HEK293 (cell line): ENCODE data around the gene RNPS1.
A peak's percentile ranks its signal among the peaks of the same experiment; 100 is the strongest.

Source experiments
- CTCF ChIA-PET: fragments of 350-600 bp; formaldehyde crosslinking; extraction: SDS; loops from one replicate; lab custom pipeline; 2021; ENCODE audit warnings: antibody characterized with exemption; lab: Yijun Ruan, JAX
- POLR2A ChIA-PET: fragments of 300-600 bp; formaldehyde crosslinking; extraction: SDS; loops from one replicate; lab custom pipeline; 2020; ENCODE audit warnings: antibody characterized with exemption, inconsistent platforms; lab: Yijun Ruan, JAX
- H3K27ac ChIP-seq: fragments of 200-500 bp; sonication (Bioruptor generic); 2 replicates; pipeline ENCODE4 v1.5.1; 2014; ENCODE audit warnings: low read depth, low read length, control low read depth, inconsistent platforms; ENCODE audit errors: extremely low read depth
- H3K36me3 ChIP-seq, 2 experiments: fragments of 200-500 bp in 1 of 2; sonication (Bioruptor generic) in 1 of 2; 1 replicate in 1 of 2; 2 replicates in 1 of 2; pipeline ENCODE4 v1.5.1; 2014 to 2017; ENCODE audit warnings: inconsistent platforms in 2 of 2, low read length in 2 of 2; ENCODE audit not compliant: control insufficient read depth in 2 of 2, insufficient read depth in 1 of 2
- H3K4me1 ChIP-seq: fragments of 200-500 bp; sonication (Bioruptor generic); 2 replicates; pipeline ENCODE4 v1.5.1; 2014; ENCODE audit warnings: mild to moderate bottlenecking, low read length, inconsistent platforms; ENCODE audit not compliant: control insufficient read depth, insufficient read depth
- H3K4me3 ChIP-seq: 2 replicates; pipeline ENCODE4 v1.5.1; 2011; ENCODE audit warnings: low read depth, mild to moderate bottlenecking, control low read depth, low read length, moderate library complexity
- H3K9me3 ChIP-seq: fragments of 200-500 bp; sonication (Bioruptor generic); 2 replicates; pipeline ENCODE4 v1.5.1; 2014; ENCODE audit warnings: low read depth, low read length, inconsistent platforms; ENCODE audit not compliant: control insufficient read depth, insufficient read depth
- KLF8 ChIP-seq: fragments of 450-650 bp; formaldehyde crosslinking; IDR thresholded peaks from 2 replicates; pipeline ENCODE4 v1.5.1; 2016; ENCODE audit warnings: missing biosample characterization, missing genetic modification characterization
- MEIS1 ChIP-seq: sonication (generic); formaldehyde crosslinking; IDR thresholded peaks from 2 replicates; pipeline ENCODE4 v1.8.1; 2022; ENCODE audit warnings: missing genetic modification reagents, mild to moderate bottlenecking, borderline replicate concordance
- SCRT2 ChIP-seq: fragments of 450-650 bp; formaldehyde crosslinking; IDR thresholded peaks from 2 replicates; pipeline ENCODE4 v1.5.1; 2016; ENCODE audit warnings: missing biosample characterization, missing genetic modification characterization
- ZBTB21 ChIP-seq: fragments of 450-650 bp; formaldehyde crosslinking; IDR thresholded peaks from 2 replicates; pipeline ENCODE4 v1.5.1; 2017; ENCODE audit warnings: missing biosample characterization, missing genetic modification characterization
- ZBTB48 ChIP-seq: fragments of 450-650 bp; formaldehyde crosslinking; IDR thresholded peaks from 2 replicates; pipeline ENCODE4 v1.5.1; 2016; ENCODE audit warnings: missing biosample characterization, missing genetic modification characterization
- ZNF16 ChIP-seq: fragments of 450-650 bp; formaldehyde crosslinking; IDR thresholded peaks from 2 replicates; pipeline ENCODE4 v1.5.1; 2016; ENCODE audit warnings: low read depth, missing biosample characterization, missing genetic modification characterization
- ZNF175 ChIP-seq: fragments of 450-650 bp; formaldehyde crosslinking; IDR thresholded peaks from 2 replicates; pipeline ENCODE4 v1.5.1; 2016; ENCODE audit warnings: missing biosample characterization, missing genetic modification characterization
- ZNF24 ChIP-seq: fragments of 450-650 bp; formaldehyde crosslinking; IDR thresholded peaks from 2 replicates; pipeline ENCODE4 v1.5.1; 2016; ENCODE audit warnings: missing biosample characterization, missing genetic modification characterization
- ZNF302 ChIP-seq: fragments of 450-650 bp; formaldehyde crosslinking; IDR thresholded peaks from 2 replicates; pipeline ENCODE4 v1.5.1; 2016; ENCODE audit warnings: missing biosample characterization, missing genetic modification characterization, low read depth
- ZNF335 ChIP-seq: fragments of 450-650 bp; formaldehyde crosslinking; conservative IDR thresholded peaks from 2 replicates; pipeline ENCODE4 v1.5.1; 2016; ENCODE audit warnings: missing biosample characterization, missing genetic modification characterization
- ZNF341 ChIP-seq: fragments of 450-650 bp; formaldehyde crosslinking; IDR thresholded peaks from 2 replicates; pipeline ENCODE4; 2016; ENCODE audit warnings: low read depth, missing biosample characterization, missing genetic modification characterization
- ZNF394 ChIP-seq: fragments of 450-650 bp; formaldehyde crosslinking; IDR thresholded peaks from 2 replicates; pipeline ENCODE4 v1.5.1; 2016; ENCODE audit warnings: missing biosample characterization, missing genetic modification characterization, mild to moderate bottlenecking, moderate library complexity, borderline replicate concordance
- ZNF600 ChIP-seq: fragments of 450-650 bp; formaldehyde crosslinking; IDR thresholded peaks from 2 replicates; pipeline ENCODE4 v1.5.1; 2016; ENCODE audit warnings: missing biosample characterization, missing genetic modification characterization
- ZNF623 ChIP-seq: fragments of 450-650 bp; formaldehyde crosslinking; IDR thresholded peaks from 2 replicates; pipeline ENCODE4 v1.5.1; 2016; ENCODE audit warnings: missing biosample characterization, missing genetic modification characterization
- ZNF654 ChIP-seq: fragments of 450-650 bp; formaldehyde crosslinking; IDR thresholded peaks from 2 replicates; pipeline ENCODE4 v1.5.1; 2016; ENCODE audit warnings: low read depth, missing biosample characterization, missing genetic modification characterization
- TF ChIP-seq, protein P1 (sequence below): fragments of 450-650 bp; formaldehyde crosslinking; IDR thresholded peaks from 2 replicates; pipeline ENCODE4 v1.5.1; 2016; ENCODE audit warnings: missing biosample characterization, missing genetic modification characterization
- TF ChIP-seq, protein P2 (sequence below): fragments of 450-650 bp; formaldehyde crosslinking; IDR thresholded peaks from 2 replicates; pipeline ENCODE4 v1.5.1; 2016; ENCODE audit warnings: missing biosample characterization, missing genetic modification characterization
- TF ChIP-seq, protein P3 (sequence below): fragments of 450-650 bp; formaldehyde crosslinking; IDR thresholded peaks from 2 replicates; pipeline ENCODE4 v1.5.1; 2016; ENCODE audit warnings: missing biosample characterization, missing genetic modification characterization, borderline replicate concordance
- TF ChIP-seq, protein P4 (sequence below): fragments of 450-650 bp; formaldehyde crosslinking; IDR thresholded peaks from 2 replicates; pipeline ENCODE4 v1.5.1; 2016; ENCODE audit warnings: missing biosample characterization, missing genetic modification characterization

Gene RNPS1

DNA sequence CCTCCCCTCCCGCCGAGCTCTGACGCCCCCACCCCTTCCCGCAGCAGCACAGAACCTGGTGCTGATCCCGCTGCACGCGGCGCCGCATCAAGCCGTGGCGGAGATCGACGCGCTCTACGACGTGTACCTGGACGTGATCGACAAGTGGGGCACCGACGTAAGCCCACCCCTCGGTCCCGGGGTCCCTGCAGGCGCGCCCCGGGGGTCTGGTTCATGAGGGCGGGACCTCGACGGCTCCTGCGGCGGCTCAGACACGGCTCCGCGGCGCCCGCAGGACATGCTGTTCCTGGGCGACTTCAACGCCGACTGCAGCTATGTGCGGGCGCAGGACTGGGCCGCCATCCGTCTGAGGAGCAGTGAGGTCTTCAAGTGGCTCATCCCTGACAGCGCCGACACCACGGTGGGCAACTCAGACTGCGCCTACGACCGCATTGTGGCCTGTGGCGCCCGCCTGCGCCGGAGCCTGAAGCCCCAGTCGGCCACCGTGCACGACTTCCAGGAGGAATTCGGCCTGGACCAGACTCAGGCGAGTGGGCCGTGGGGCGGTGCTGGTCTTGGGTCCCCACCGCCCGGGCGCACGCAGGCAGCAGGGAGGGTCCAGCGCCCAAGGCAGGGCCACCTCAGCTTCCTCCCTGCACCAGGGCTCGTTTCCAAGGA lies 30.3 kb downstream of the RNPS1 start:
- Histone ChIP-seq H3K9me3 (no peaks in the 10 kb centered on the region), H3K36me3 (peaks cover 3 to 50% of the 10 kb centered on the region in 2 experiments; a peak in 2 of 3 replicates), H3K27ac (no peak overlapping the region), H3K4me1 (peaks cover 4% of the 10 kb centered on the region; the same call in 1 of the 2 replicates), H3K4me3 (no peak overlapping the region)
- TF ChIP-seq ZNF600 (tag by site-specific recombination), result 0 out of 2 replicates have a peak, but pooled peaks have one; percentile 35
- TF ChIP-seq ZNF175 (tag by site-specific recombination), result no peak
- no peak for TF ChIP-seq MEIS1 (CRISPR knock-in tag)
- no peak for TF ChIP-seq ZBTB21 (tag by site-specific recombination)
- no peak for TF ChIP-seq ZNF394 (tag by site-specific recombination)
- no peak for TF ChIP-seq ZNF16 (tag by site-specific recombination)
- ChIA-PET CTCF (interaction anchor here (0.6 kb wide), 1 partner anchor 539 kb away, joined by 3 read pairs; no protein-coding TSS in a partner anchor), POLR2A (interaction anchor here (1.2 to 5.3 kb wide), 8 partner anchors 10 to 82 kb away, joined by 4 to 48 read pairs (median 7); partner anchors contain the start of genes ECI1, MLST8, PGP and TRAF7)

DNA sequence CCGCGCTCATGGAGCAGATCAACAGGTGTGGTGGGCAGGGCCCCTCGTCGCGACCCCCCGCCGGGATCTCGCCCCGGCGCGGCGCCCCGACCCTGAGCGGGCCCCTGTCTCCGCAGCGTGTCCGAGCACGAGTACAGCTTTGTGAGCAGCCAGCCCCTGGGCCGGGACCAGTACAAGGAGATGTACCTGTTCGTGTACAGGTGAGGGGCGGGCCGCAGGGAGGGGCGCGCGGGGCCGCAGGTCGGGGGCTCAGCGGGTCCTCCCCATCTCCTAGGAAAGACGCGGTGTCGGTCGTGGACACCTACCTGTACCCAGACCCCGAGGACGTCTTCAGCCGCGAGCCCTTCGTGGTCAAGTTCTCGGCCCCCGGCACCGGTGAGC lies 30.8 kb downstream of the RNPS1 start:
- ChIA-PET POLR2A (interaction anchor here (1.0 to 5.3 kb wide), 10 partner anchors 10 to 296 kb away, joined by 3 to 48 read pairs (median 6); partner anchors contain the start of genes BRICD5, ECI1, PGP and TRAF7), CTCF (interaction anchor here (0.6 to 1.2 kb wide), 2 partner anchors 23 to 539 kb away, joined by 3 read pairs; partner anchors contain the start of gene PGP)
- TF ChIP-seq SCRT2 (tag by site-specific recombination), result peak; percentile 32; the same call in 1 of the 2 replicates
- TF ChIP-seq, protein P1, sequence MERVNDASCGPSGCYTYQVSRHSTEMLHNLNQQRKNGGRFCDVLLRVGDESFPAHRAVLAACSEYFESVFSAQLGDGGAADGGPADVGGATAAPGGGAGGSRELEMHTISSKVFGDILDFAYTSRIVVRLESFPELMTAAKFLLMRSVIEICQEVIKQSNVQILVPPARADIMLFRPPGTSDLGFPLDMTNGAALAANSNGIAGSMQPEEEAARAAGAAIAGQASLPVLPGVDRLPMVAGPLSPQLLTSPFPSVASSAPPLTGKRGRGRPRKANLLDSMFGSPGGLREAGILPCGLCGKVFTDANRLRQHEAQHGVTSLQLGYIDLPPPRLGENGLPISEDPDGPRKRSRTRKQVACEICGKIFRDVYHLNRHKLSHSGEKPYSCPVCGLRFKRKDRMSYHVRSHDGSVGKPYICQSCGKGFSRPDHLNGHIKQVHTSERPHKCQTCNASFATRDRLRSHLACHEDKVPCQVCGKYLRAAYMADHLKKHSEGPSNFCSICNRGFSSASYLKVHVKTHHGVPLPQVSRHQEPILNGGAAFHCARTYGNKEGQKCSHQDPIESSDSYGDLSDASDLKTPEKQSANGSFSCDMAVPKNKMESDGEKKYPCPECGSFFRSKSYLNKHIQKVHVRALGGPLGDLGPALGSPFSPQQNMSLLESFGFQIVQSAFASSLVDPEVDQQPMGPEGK (tag by site-specific recombination), result 0 out of 2 replicates have a peak, but pooled peaks have one; percentile 22
- TF ChIP-seq, protein P2, sequence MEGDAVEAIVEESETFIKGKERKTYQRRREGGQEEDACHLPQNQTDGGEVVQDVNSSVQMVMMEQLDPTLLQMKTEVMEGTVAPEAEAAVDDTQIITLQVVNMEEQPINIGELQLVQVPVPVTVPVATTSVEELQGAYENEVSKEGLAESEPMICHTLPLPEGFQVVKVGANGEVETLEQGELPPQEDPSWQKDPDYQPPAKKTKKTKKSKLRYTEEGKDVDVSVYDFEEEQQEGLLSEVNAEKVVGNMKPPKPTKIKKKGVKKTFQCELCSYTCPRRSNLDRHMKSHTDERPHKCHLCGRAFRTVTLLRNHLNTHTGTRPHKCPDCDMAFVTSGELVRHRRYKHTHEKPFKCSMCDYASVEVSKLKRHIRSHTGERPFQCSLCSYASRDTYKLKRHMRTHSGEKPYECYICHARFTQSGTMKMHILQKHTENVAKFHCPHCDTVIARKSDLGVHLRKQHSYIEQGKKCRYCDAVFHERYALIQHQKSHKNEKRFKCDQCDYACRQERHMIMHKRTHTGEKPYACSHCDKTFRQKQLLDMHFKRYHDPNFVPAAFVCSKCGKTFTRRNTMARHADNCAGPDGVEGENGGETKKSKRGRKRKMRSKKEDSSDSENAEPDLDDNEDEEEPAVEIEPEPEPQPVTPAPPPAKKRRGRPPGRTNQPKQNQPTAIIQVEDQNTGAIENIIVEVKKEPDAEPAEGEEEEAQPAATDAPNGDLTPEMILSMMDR (tag by site-specific recombination), result no peak
- TF ChIP-seq ZNF341 (tag by site-specific recombination), result no peak
- peak; percentile 25; the same call in 1 of the 2 replicates for TF ChIP-seq KLF8
- TF ChIP-seq ZNF623 (tag by site-specific recombination), result no peak
- Histone ChIP-seq H3K27ac (peak overlapping the region; percentile 48; the same call in 1 of the 2 replicates), H3K4me3 (peak overlapping the region; percentile 31), H3K4me1 (peaks cover 4% of the 10 kb centered on the region; the same call in 1 of the 2 replicates), H3K9me3 (no peaks in the 10 kb centered on the region), H3K36me3 (peaks cover 3 to 50% of the 10 kb centered on the region in 2 experiments; a peak in 2 of 3 replicates)

DNA sequence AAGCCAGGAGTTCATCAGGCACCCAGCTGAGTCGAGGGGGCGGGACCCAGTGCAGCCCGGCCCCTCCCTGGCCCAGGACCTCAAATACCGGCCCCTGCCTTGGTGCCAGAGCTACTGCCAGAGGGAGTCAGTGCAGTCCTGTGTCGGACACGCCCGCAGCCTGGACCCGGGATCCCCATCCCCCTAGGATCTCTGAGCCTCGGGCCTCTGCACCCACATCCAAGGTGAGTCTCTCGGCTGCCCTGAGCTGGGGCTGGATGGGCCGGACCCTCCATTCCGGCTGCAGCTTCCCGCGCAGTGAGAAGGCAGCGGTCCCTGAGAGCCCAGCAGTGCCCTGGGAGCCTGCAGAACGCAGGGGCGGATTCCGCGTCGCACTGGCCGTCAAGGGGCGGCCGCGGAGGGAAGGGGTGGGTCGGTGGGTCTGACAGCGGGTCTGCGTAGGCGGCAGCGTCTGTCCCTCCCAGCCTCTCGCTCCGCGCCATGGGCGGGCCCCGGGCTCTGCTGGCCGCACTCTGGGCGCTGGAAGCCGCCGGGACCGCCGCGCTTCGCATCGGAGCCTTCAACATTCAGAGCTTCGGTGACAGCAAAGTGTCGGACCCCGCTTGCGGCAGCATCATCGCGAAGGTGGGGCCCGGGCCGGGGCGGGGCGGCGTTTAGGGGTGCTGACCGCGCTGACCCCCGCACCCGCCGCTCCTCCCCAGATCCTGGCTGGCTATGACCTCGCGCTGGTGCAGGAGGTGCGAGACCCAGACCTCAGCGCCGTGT lies 31.4 kb downstream of the RNPS1 start, which contains the start of gene DNASE1L2:
Gene DNASE1L2, plus strand, starts transcription at position 108 of the 765 bp plus-strand sequence. Its CDS starts 373 bp downstream, at position 481.
- POLR2A ChIA-PET, result interaction anchor here (1.0 to 5.3 kb wide), 13 partner anchors 10 to 296 kb away, joined by 3 to 48 read pairs (median 4); partner anchors contain the start of genes BRICD5, ECI1, NTN3 and PGP
- no peaks in the 10 kb centered on the region for H3K9me3 ChIP-seq
- CTCF ChIA-PET, result interaction anchor here (0.7 to 1.2 kb wide), 3 partner anchors 22 to 96 kb away, joined by 3 read pairs; partner anchors contain the start of gene PGP
- H3K27ac ChIP-seq, result peak within 1 kb of the TSS; percentile 48; the same call in 1 of the 2 replicates
- peak within 1 kb of the TSS; percentile 31 for H3K4me3 ChIP-seq
- peaks cover 3 to 55% of the 10 kb centered on the region in 2 experiments; a peak in 2 of 3 replicates for H3K36me3 ChIP-seq
- H3K4me1 ChIP-seq, result peaks cover 4% of the 10 kb centered on the region; the same call in 1 of the 2 replicates
- TF ChIP-seq ZNF24 (tag by site-specific recombination) (no peak), ZBTB48 (tag by site-specific recombination) (peak; percentile 58), ZNF654 (tag by site-specific recombination) (no peak), ZNF394 (tag by site-specific recombination) (no peak), ZNF335 (tag by site-specific recombination) (peak; percentile 43), ZNF302 (tag by site-specific recombination) (no peak)
- TF ChIP-seq, protein P3, sequence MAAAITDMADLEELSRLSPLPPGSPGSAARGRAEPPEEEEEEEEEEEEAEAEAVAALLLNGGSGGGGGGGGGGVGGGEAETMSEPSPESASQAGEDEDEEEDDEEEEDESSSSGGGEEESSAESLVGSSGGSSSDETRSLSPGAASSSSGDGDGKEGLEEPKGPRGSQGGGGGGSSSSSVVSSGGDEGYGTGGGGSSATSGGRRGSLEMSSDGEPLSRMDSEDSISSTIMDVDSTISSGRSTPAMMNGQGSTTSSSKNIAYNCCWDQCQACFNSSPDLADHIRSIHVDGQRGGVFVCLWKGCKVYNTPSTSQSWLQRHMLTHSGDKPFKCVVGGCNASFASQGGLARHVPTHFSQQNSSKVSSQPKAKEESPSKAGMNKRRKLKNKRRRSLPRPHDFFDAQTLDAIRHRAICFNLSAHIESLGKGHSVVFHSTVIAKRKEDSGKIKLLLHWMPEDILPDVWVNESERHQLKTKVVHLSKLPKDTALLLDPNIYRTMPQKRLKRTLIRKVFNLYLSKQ, result no peak
- TF ChIP-seq, protein P4, sequence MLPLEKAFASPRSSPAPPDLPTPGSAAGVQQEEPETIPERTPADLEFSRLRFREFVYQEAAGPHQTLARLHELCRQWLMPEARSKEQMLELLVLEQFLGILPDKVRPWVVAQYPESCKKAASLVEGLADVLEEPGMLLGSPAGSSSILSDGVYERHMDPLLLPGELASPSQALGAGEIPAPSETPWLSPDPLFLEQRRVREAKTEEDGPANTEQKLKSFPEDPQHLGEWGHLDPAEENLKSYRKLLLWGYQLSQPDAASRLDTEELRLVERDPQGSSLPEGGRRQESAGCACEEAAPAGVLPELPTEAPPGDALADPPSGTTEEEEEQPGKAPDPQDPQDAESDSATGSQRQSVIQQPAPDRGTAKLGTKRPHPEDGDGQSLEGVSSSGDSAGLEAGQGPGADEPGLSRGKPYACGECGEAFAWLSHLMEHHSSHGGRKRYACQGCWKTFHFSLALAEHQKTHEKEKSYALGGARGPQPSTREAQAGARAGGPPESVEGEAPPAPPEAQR (tag by site-specific recombination), result no peak
